HCT116 (cell line): ENCODE results near the gene TMC3. TPM values are rescaled to one million over a fixed set of nuclear protein-coding genes. Genes with fewer than 3 reads are reported as not detected.

Source experiments
- ATAC-seq: fragments of 200-7000 bp; cut with Tn5 transposase; 2 replicates; pipeline ENCODE4 v1.9.1; 2020; ENCODE audit warnings: mild to moderate bottlenecking, moderate library complexity
- BruUV-seq: library from RNA; stranded (reverse); fragments of 400-500 nt; replicated peaks from 2 replicates; lab custom pipeline; 2021; lab: Mats Ljungman, UMichigan
- CTCF ChIA-PET: fragments of 300-600 bp; sonication (Branson Sonifier 250); formaldehyde crosslinking; loops from one replicate; lab custom pipeline; 2021; ENCODE audit warnings: antibody characterized with exemption; lab: Charles Lee
- POLR2A ChIA-PET: fragments of 300-600, 350-600 bp; sonication (Branson Sonifier 250); formaldehyde crosslinking; loops from one replicate; lab custom pipeline; 2021; ENCODE audit warnings: antibody characterized with exemption; lab: Charles Lee
- RAD21 ChIA-PET, 2 experiments: fragments of 300-600 bp; sonication (Branson Sonifier 250); formaldehyde crosslinking; loops; one replicate each; lab custom pipeline; 2023; ENCODE audit warnings: low total read pairs in 2 of 2; ENCODE audit not compliant: uncharacterized antibody in 2 of 2, unreplicated experiment in 2 of 2, low non-redundant PET in 1 of 2; lab: Charles Lee
- DNase-seq: peaks from one replicate; pipeline ENCODE4 v3.0.0-alpha.2; 2010; ENCODE audit warnings: low read depth, low spot score
- H2AFZ ChIP-seq: fragments of 200-600 bp; shearing (Covaris generic), sonication (generic); 2 replicates; pipeline ENCODE4 v1.6.1; 2017; ENCODE audit warnings: low read depth, mixed run types, mixed read lengths, antibody characterized with exemption, low read length; ENCODE audit not compliant: poor library complexity, severe bottlenecking
- H3K27ac ChIP-seq: 2 replicates; pipeline ENCODE4 v1.5.1; 2012; ENCODE audit warnings: low read depth, low read length
- H3K27me3 ChIP-seq: fragments of 200-600 bp; sonication (generic); 2 replicates; pipeline ENCODE4 v1.6.1; 2016; ENCODE audit warnings: mixed run types, low read length, mixed read lengths; ENCODE audit not compliant: insufficient read depth
- H3K36me3 ChIP-seq, 2 experiments: fragments of 200-500 bp in 1 of 2; fragments of 200-600 bp in 1 of 2; sonication (Bioruptor generic) in 1 of 2; sonication (generic) in 1 of 2; 2 replicates each; pipeline versions ENCODE4 v1.5.1 to v1.6.1; 2014 to 2016; ENCODE audit warnings: low read length in 2 of 2, inconsistent platforms in 1 of 2, mixed read lengths in 1 of 2, mixed run types in 1 of 2; ENCODE audit not compliant: insufficient read depth in 2 of 2, control insufficient read depth in 1 of 2
- H3K4me1 ChIP-seq, 2 experiments: fragments of 200-600 bp in 1 of 2; sonication (generic) in 1 of 2; 2 replicates each; pipeline versions ENCODE4 v1.5.1 to v1.6.1; 2012 to 2017; ENCODE audit warnings: low read length in 2 of 2, inconsistent platforms in 1 of 2, mild to moderate bottlenecking in 1 of 2, mixed read lengths in 1 of 2, mixed run types in 1 of 2, moderate library complexity in 1 of 2; ENCODE audit not compliant: insufficient read depth in 2 of 2, control insufficient read depth in 1 of 2
- H3K4me2 ChIP-seq: fragments of 200-600 bp; sonication (generic); 2 replicates; pipeline ENCODE4 v1.6.1; 2017; ENCODE audit warnings: mixed run types, low read length, mixed read lengths
- H3K4me3 ChIP-seq, 2 experiments: fragments of 200-600 bp in 1 of 2; sonication (generic) in 1 of 2; replicated peaks in 1 of 2; 2 replicates each; pipeline ENCODE4 v1.5.1; 2011 to 2016; ENCODE audit warnings: low read length in 2 of 2, control low read depth in 1 of 2, low read depth in 1 of 2, mild to moderate bottlenecking in 1 of 2, mixed read lengths in 1 of 2, mixed run types in 1 of 2
- H3K79me2 ChIP-seq: fragments of 200-600 bp; sonication (generic); 2 replicates; pipeline ENCODE4 v1.6.1; 2017; ENCODE audit warnings: mild to moderate bottlenecking, mixed run types, low read length, moderate library complexity, mixed read lengths; ENCODE audit not compliant: insufficient read depth
- H3K9ac ChIP-seq: fragments of 200-600 bp; sonication (generic); 2 replicates; pipeline ENCODE4 v1.6.1; 2016; ENCODE audit warnings: low read length, mixed read lengths
- H3K9me2 ChIP-seq: fragments of 200-600 bp; sonication (generic), shearing (Covaris generic); 2 replicates; pipeline ENCODE4 v1.6.1; 2017; ENCODE audit warnings: mixed run types, mild to moderate bottlenecking, moderate library complexity; ENCODE audit not compliant: insufficient read depth
- H3K9me3 ChIP-seq, 2 experiments: fragments of 200-500 bp in 1 of 2; fragments of 200-600 bp in 1 of 2; sonication (Bioruptor generic) in 1 of 2; sonication (generic) in 1 of 2; 2 replicates each; pipeline ENCODE4 v1.6.1; 2014 to 2017; ENCODE audit warnings: low read length in 2 of 2, mixed read lengths in 2 of 2, inconsistent platforms in 1 of 2, low read depth in 1 of 2, mild to moderate bottlenecking in 1 of 2, mixed run types in 1 of 2, moderate library complexity in 1 of 2; ENCODE audit not compliant: control insufficient read depth in 1 of 2, insufficient read depth in 1 of 2
- H4K20me1 ChIP-seq: fragments of 200-600 bp; sonication (generic), shearing (Covaris generic); 2 replicates; pipeline ENCODE4 v1.6.1; 2017; ENCODE audit warnings: mixed run types, mild to moderate bottlenecking, moderate library complexity; ENCODE audit not compliant: insufficient read depth
- ELF1 ChIP-seq: IDR thresholded peaks from 2 replicates; pipeline ENCODE4 v1.6.1; 2012; ENCODE audit warnings: low read depth, borderline replicate concordance
- EZH2 ChIP-seq: fragments of 200-600 bp; sonication (generic); IDR thresholded peaks from 2 replicates; pipeline ENCODE4 v1.6.1; 2017; ENCODE audit warnings: antibody characterized with exemption, mixed run types
- EZH2phosphoT487 ChIP-seq: fragments of 200-600 bp; IDR thresholded peaks from 2 replicates; pipeline ENCODE4 v1.6.1; 2018; ENCODE audit warnings: antibody characterized with exemption, borderline replicate concordance
- FOSL1 ChIP-seq: IDR thresholded peaks from 2 replicates; pipeline ENCODE4 v1.6.1; 2012; ENCODE audit warnings: low read depth
- POLR2A ChIP-seq: IDR thresholded peaks from 2 replicates; pipeline ENCODE4 v1.7.0; 2011; ENCODE audit warnings: borderline replicate concordance; ENCODE audit not compliant: insufficient read depth, insufficient read length; ENCODE audit errors: extremely low read depth
- POLR2AphosphoS5 ChIP-seq: IDR thresholded peaks from 2 replicates; pipeline ENCODE4 v1.6.1; 2011; ENCODE audit warnings: mild to moderate bottlenecking, low read depth, low read length, moderate library complexity
- TCF7L2 ChIP-seq: IDR thresholded peaks from 2 replicates; pipeline ENCODE4 v1.7.0; 2011; ENCODE audit warnings: borderline replicate concordance, inconsistent platforms; ENCODE audit not compliant: insufficient read depth, insufficient read length; ENCODE audit errors: extremely low read depth
- ZFX ChIP-seq: fragments of 450-650 bp; IDR thresholded peaks from 2 replicates; pipeline ENCODE4 v1.6.1; 2017
- intact Hi-C: fragments of 100-400 bp; cut with micrococcal nuclease; formaldehyde crosslinking; loops from 2 replicates; pipeline ENCODE4 v1.10.0; 2022
- total RNA-seq: library from RNA; stranded (reverse); gene quantifications from one replicate; pipeline ENCODE4 v1.2.1, GENCODE V29; 2021; ENCODE audit not compliant: unreplicated experiment
- TF ChIP-seq, protein P1 (sequence below): IDR thresholded peaks from 2 replicates; pipeline ENCODE4 v1.6.1; 2012; ENCODE audit warnings: low read depth
- TF ChIP-seq, protein P2 (sequence below), 3 experiments: fragments of 200-600 bp in 1 of 3; sonication (generic) in 1 of 3; IDR thresholded peaks in 2 of 3; conservative IDR thresholded peaks in 1 of 3; 2 replicates each; pipeline ENCODE4 v1.5.1; 2012 to 2017; ENCODE audit warnings: low read depth in 2 of 3, low read length in 2 of 3, antibody characterized with exemption in 1 of 3, borderline replicate concordance in 1 of 3, control low read depth in 1 of 3, mild to moderate bottlenecking in 1 of 3, mixed read lengths in 1 of 3, mixed run types in 1 of 3, moderate library complexity in 1 of 3; ENCODE audit not compliant: insufficient read depth in 1 of 3
- TF ChIP-seq, protein P3 (sequence below): IDR thresholded peaks from 2 replicates; pipeline ENCODE4 v1.6.1; 2011; ENCODE audit warnings: mild to moderate bottlenecking, low read length, moderate library complexity; ENCODE audit not compliant: insufficient replicate concordance; ENCODE audit errors: extremely low read depth

Gene TMC3
- total RNA-seq, 1 experiment from 2014 or later: not detected

DNA sequence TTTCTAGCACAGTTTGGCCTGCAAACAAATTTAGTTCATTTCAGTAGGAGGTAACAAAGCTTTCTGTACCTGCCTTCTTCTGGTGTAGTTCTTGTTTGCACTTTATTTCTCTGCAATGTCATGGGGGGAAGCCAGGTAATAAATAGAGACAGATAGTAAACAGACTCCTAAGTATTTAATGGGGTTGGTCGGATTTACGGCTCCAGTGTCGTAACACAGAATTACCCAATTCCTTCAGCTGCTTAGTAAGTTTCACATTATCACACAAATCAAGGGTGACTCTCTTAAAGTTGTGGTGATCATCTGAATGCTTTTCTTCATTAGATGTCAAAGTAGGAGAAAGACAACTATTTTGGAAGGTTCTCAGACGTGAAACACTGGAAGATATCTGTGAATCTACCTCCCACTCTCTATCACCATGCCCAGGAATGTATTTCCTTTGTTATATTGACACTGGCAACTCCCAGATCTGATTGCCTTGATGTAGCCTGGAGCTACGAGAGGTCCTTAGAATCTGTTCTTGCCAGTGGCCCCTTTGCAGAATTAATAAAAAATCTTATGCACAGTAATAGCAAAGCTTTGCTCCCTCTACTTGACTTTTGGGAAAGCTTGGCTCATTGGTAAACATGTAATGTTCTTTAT is 25.0 kb upstream of the TMC3 start:
- H3K4me3 ChIP-seq: no peak overlapping the region
- H3K9ac ChIP-seq: no peak overlapping the region
- H3K9me2 ChIP-seq: no peaks in the 10 kb centered on the region
- H3K27me3 ChIP-seq: no peaks in the 10 kb centered on the region
- BruUV-seq: no TSS peak
- no peaks in the 10 kb centered on the region for H3K4me1 ChIP-seq
- no peak overlapping the region for H3K4me2 ChIP-seq
- intact Hi-C loops: no loop called here
- no peaks in the 10 kb centered on the region for H3K36me3 ChIP-seq
- ChIA-PET CTCF (interaction anchor here (1.2 to 7.0 kb wide), 3 partner anchors 19 to 243 kb away, joined by 3 to 67 read pairs (median 4); no protein-coding TSS in a partner anchor), POLR2A (no interaction called here), RAD21 (interaction anchor here in 1 of 2 experiments (1.8 kb wide), 1 partner anchor 124 kb away, joined by 5 read pairs; no protein-coding TSS in a partner anchor)
- H3K9me3 ChIP-seq: no peaks in the 10 kb centered on the region
- no peaks in the 10 kb centered on the region for H4K20me1 ChIP-seq
- H2AFZ ChIP-seq: no peak overlapping the region
- ATAC-seq (no peak), DNase-seq (no peak)
- H3K79me2 ChIP-seq: no peaks in the 10 kb centered on the region
- no peak overlapping the region for H3K27ac ChIP-seq
- TF ChIP-seq TCF7L2 (no peak), EZH2phosphoT487 (no peak)

DNA sequence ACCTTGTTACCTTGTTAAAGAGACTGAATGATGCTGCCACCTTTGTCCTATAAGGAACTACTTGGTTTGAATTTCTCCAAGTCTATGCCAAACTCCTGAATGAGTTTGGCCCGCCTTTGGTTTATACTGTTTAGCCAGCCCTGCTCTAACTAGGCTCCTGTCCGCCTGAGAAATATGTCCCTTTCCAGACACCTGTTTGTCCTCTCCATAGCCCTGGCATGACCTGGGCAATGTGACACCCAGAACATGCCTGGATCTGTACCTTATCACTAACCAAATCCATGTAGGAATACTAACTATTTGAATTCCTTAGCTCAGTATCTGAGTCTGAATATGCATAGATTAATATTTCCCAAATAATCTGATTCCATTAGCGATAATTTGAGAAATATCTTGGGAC is 24.4 kb upstream of the TMC3 start:
- intact Hi-C loops: no loop called here
- H3K4me3 ChIP-seq: no peak overlapping the region
- ChIA-PET RAD21 (interaction anchor here in 1 of 2 experiments (1.8 kb wide), 1 partner anchor 123 kb away, joined by 5 read pairs; no protein-coding TSS in a partner anchor), CTCF (interaction anchor here (1.2 to 7.0 kb wide), 3 partner anchors 18 to 243 kb away, joined by 3 to 67 read pairs (median 4); no protein-coding TSS in a partner anchor), POLR2A (no interaction called here)
- H3K4me1 ChIP-seq: no peaks in the 10 kb centered on the region
- H2AFZ ChIP-seq: no peak overlapping the region
- no peak for DNase-seq
- no peaks in the 10 kb centered on the region for H3K9me2 ChIP-seq
- no TSS peak for BruUV-seq
- no peaks in the 10 kb centered on the region for H3K9me3 ChIP-seq
- H3K27ac ChIP-seq: no peak overlapping the region
- H3K36me3 ChIP-seq: no peaks in the 10 kb centered on the region
- no peaks in the 10 kb centered on the region for H4K20me1 ChIP-seq
- no peak overlapping the region for H3K9ac ChIP-seq
- no peak overlapping the region for H3K4me2 ChIP-seq
- H3K79me2 ChIP-seq: no peaks in the 10 kb centered on the region
- no peak for ATAC-seq
- no peaks in the 10 kb centered on the region for H3K27me3 ChIP-seq
- TF ChIP-seq POLR2AphosphoS5 (no peak), POLR2A (no peak), FOSL1 (no peak), ZFX (no peak), ELF1 (no peak), EZH2 (no peak)
- TF ChIP-seq, protein P1, sequence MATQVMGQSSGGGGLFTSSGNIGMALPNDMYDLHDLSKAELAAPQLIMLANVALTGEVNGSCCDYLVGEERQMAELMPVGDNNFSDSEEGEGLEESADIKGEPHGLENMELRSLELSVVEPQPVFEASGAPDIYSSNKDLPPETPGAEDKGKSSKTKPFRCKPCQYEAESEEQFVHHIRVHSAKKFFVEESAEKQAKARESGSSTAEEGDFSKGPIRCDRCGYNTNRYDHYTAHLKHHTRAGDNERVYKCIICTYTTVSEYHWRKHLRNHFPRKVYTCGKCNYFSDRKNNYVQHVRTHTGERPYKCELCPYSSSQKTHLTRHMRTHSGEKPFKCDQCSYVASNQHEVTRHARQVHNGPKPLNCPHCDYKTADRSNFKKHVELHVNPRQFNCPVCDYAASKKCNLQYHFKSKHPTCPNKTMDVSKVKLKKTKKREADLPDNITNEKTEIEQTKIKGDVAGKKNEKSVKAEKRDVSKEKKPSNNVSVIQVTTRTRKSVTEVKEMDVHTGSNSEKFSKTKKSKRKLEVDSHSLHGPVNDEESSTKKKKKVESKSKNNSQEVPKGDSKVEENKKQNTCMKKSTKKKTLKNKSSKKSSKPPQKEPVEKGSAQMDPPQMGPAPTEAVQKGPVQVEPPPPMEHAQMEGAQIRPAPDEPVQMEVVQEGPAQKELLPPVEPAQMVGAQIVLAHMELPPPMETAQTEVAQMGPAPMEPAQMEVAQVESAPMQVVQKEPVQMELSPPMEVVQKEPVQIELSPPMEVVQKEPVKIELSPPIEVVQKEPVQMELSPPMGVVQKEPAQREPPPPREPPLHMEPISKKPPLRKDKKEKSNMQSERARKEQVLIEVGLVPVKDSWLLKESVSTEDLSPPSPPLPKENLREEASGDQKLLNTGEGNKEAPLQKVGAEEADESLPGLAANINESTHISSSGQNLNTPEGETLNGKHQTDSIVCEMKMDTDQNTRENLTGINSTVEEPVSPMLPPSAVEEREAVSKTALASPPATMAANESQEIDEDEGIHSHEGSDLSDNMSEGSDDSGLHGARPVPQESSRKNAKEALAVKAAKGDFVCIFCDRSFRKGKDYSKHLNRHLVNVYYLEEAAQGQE: no peak
- TF ChIP-seq, protein P2, sequence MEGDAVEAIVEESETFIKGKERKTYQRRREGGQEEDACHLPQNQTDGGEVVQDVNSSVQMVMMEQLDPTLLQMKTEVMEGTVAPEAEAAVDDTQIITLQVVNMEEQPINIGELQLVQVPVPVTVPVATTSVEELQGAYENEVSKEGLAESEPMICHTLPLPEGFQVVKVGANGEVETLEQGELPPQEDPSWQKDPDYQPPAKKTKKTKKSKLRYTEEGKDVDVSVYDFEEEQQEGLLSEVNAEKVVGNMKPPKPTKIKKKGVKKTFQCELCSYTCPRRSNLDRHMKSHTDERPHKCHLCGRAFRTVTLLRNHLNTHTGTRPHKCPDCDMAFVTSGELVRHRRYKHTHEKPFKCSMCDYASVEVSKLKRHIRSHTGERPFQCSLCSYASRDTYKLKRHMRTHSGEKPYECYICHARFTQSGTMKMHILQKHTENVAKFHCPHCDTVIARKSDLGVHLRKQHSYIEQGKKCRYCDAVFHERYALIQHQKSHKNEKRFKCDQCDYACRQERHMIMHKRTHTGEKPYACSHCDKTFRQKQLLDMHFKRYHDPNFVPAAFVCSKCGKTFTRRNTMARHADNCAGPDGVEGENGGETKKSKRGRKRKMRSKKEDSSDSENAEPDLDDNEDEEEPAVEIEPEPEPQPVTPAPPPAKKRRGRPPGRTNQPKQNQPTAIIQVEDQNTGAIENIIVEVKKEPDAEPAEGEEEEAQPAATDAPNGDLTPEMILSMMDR (IDR thresholded peaks at IDR 0.05 in 2 of 3, conservative IDR thresholded peaks at IDR 0.05 in 1 of 3; ENCODE audit: borderline replicate concordance in 1 of 3, insufficient read depth in 1 of 3, low read depth in 2 of 3, low read length in 2 of 3): no peak
- TF ChIP-seq, protein P3, sequence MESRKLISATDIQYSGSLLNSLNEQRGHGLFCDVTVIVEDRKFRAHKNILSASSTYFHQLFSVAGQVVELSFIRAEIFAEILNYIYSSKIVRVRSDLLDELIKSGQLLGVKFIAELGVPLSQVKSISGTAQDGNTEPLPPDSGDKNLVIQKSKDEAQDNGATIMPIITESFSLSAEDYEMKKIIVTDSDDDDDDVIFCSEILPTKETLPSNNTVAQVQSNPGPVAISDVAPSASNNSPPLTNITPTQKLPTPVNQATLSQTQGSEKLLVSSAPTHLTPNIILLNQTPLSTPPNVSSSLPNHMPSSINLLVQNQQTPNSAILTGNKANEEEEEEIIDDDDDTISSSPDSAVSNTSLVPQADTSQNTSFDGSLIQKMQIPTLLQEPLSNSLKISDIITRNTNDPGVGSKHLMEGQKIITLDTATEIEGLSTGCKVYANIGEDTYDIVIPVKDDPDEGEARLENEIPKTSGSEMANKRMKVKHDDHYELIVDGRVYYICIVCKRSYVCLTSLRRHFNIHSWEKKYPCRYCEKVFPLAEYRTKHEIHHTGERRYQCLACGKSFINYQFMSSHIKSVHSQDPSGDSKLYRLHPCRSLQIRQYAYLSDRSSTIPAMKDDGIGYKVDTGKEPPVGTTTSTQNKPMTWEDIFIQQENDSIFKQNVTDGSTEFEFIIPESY: no peak
